Measurements from ENCODE around the gene ITGA3. TPM values are rescaled to one million over a fixed set of nuclear protein-coding genes. Genes with fewer than 3 reads are reported as not detected.

ITGA3 gene
- total RNA-seq, 2 experiments from 2014 or later: 2.3 to 2.4 TPM

DNA sequence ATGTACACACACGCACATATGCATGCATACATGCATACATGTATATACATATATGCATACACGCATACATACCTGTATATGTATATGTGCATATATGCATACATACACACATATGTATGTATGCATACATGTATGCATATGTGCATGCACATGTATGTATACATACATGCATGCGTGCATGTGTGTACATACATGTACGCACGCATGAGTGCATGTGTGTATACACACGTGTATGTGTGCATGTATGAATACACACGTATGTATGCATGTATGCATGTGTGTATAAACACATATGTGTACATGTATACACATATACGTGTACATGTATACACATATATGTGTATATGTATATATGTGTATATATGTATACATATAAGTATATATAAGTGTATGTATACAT, 32.4 kb upstream of the ITGA3 start:
- H3K4me3 Mint-ChIP-seq: no peak overlapping the region
- H3K4me1 ChIP-seq (ENCODE audit: insufficient read depth, low read length): peaks cover 12% of the 10 kb centered on the region
- POLR2A ChIA-PET: no interaction called here
- H3K27ac ChIP-seq (ENCODE audit: low read depth in 1 of 2, low read length in 2 of 2): no peak overlapping the region
- CTCF ChIA-PET: no interaction called here
- no peaks in the 10 kb centered on the region for H3K9me3 Mint-ChIP-seq
- H3K36me3 Mint-ChIP-seq (ENCODE audit: low read depth): no peaks in the 10 kb centered on the region
- ATAC-seq (ENCODE audit: poor library complexity) (no peak), DNase-seq (no peak)
- intact Hi-C loops (cut with DNase I, micrococcal nuclease): loop anchor here in 1 of 2 experiments (10.0 kb wide), 1 partner anchor 271 kb away; no protein-coding TSS in a partner anchor
- TF ChIP-seq, protein P1, sequence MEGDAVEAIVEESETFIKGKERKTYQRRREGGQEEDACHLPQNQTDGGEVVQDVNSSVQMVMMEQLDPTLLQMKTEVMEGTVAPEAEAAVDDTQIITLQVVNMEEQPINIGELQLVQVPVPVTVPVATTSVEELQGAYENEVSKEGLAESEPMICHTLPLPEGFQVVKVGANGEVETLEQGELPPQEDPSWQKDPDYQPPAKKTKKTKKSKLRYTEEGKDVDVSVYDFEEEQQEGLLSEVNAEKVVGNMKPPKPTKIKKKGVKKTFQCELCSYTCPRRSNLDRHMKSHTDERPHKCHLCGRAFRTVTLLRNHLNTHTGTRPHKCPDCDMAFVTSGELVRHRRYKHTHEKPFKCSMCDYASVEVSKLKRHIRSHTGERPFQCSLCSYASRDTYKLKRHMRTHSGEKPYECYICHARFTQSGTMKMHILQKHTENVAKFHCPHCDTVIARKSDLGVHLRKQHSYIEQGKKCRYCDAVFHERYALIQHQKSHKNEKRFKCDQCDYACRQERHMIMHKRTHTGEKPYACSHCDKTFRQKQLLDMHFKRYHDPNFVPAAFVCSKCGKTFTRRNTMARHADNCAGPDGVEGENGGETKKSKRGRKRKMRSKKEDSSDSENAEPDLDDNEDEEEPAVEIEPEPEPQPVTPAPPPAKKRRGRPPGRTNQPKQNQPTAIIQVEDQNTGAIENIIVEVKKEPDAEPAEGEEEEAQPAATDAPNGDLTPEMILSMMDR (IDR thresholded peaks at IDR 0.05): no peak
- peaks cover 12 to 23% of the 10 kb centered on the region in 2 experiments for H3K27me3 ChIP-seq (ENCODE audit: control insufficient read depth in 1 of 2, insufficient read depth in 2 of 2, low read length in 2 of 2)
- H3K4me3 ChIP-seq (ENCODE audit: low read length): no peak overlapping the region
- H3K36me3 ChIP-seq (ENCODE audit: insufficient read depth, low read length): no peaks in the 10 kb centered on the region
- no peaks in the 10 kb centered on the region for H3K9me3 ChIP-seq (ENCODE audit: control insufficient read depth in 1 of 2, insufficient read depth in 1 of 2, low read length in 2 of 2)
- no peak overlapping the region for H3K27ac Mint-ChIP-seq
- H3K27me3 Mint-ChIP-seq: peaks cover 38% of the 10 kb centered on the region
- H3K4me1 Mint-ChIP-seq (ENCODE audit: low read depth): peaks cover 11% of the 10 kb centered on the region

DNA sequence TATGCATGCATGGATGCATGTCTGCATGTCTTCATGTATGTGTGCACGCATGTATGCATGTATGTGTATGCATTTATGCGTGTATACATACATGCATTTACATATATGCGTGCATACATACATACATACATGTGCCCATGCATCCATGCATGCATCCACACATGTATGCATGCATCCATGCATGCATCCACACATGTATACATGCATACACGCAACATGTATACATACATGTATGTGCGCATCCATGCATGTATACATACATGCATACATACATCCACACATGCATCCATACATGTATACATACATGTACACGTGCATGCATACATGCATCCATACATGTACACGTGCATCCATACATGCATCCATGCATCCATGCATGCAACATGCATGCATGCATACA, 31.1 kb upstream of the ITGA3 start:
- Histone ChIP-seq H3K27me3 (ENCODE audit: control insufficient read depth in 1 of 2, insufficient read depth in 2 of 2, low read length in 2 of 2) (peaks cover 16 to 20% of the 10 kb centered on the region in 2 experiments), H3K9me3 (ENCODE audit: control insufficient read depth in 1 of 2, insufficient read depth in 1 of 2, low read length in 2 of 2) (no peaks in the 10 kb centered on the region), H3K4me3 (ENCODE audit: low read length) (no peak overlapping the region), H3K27ac (ENCODE audit: low read depth in 1 of 2, low read length in 2 of 2) (no peak overlapping the region), H3K36me3 (ENCODE audit: insufficient read depth, low read length) (no peaks in the 10 kb centered on the region), H3K4me1 (ENCODE audit: insufficient read depth, low read length) (peaks cover 12% of the 10 kb centered on the region)
- intact Hi-C loops (cut with DNase I, micrococcal nuclease): loop anchor here (5.0 to 10.0 kb wide), 2 partner anchors 270 to 272 kb away; no protein-coding TSS in a partner anchor
- no peak for ATAC-seq (ENCODE audit: poor library complexity)
- no peak for DNase-seq
- ChIA-PET CTCF (interaction anchor here (6.3 kb wide), 1 partner anchor 62 kb away, joined by 41 read pairs; no protein-coding TSS in a partner anchor), POLR2A (interaction anchor here (1.0 kb wide), 1 partner anchor 63 kb away, joined by 4 read pairs; no protein-coding TSS in a partner anchor)
- Mint-ChIP-seq H3K4me1 (ENCODE audit: low read depth) (peaks cover 11% of the 10 kb centered on the region), H3K27ac (no peak overlapping the region), H3K27me3 (peaks cover 39% of the 10 kb centered on the region), H3K36me3 (ENCODE audit: low read depth) (no peaks in the 10 kb centered on the region), H3K9me3 (no peaks in the 10 kb centered on the region), H3K4me3 (no peak overlapping the region)
- TF ChIP-seq, protein P1 (IDR thresholded peaks at IDR 0.05): no peak

DNA sequence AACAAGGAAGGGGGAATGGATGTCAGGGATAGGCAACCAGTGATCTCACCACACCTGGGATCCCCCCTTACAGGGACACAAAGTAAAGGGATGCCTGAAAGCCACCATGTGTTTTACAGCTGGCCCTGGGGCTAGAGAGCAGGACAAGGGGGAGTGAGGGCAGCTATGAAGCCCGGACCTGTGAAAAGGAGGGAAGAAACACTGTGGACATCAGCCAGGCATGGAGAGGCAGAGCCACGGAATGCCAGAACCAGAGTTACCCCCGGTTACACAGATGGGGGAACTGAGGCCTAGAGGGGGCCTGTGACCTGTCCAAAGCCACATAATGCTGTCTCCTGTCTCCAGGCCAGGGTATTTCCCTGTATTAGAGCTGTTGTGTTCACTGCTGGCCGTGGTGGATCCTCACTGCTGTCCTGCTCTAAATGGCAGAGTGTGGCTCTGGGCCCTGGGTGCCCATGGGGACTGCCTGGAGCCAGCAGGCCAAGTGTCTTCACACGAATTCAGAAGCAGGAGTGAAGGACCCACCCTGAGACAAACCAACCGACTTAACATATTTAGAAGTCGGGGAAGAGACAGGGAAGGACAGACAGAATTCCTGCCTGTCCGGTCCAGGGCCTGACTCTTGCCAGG, 29.7 kb upstream of the ITGA3 start:
- Histone ChIP-seq H3K4me3 (ENCODE audit: low read length) (no peak overlapping the region), H3K9me3 (ENCODE audit: control insufficient read depth in 1 of 2, insufficient read depth in 1 of 2, low read length in 2 of 2) (no peaks in the 10 kb centered on the region), H3K36me3 (ENCODE audit: insufficient read depth, low read length) (no peaks in the 10 kb centered on the region), H3K27me3 (ENCODE audit: control insufficient read depth in 1 of 2, insufficient read depth in 2 of 2, low read length in 2 of 2) (peaks cover 16 to 20% of the 10 kb centered on the region in 2 experiments), H3K27ac (ENCODE audit: low read depth in 1 of 2, low read length in 2 of 2) (no peak overlapping the region), H3K4me1 (ENCODE audit: insufficient read depth, low read length) (peaks cover 12% of the 10 kb centered on the region)
- ChIA-PET CTCF (interaction anchor here (2.1 to 6.3 kb wide), 2 partner anchors 61 to 68 kb away, joined by 7 to 41 read pairs; no protein-coding TSS in a partner anchor), POLR2A (no interaction called here)
- H3K4me3 Mint-ChIP-seq: no peak overlapping the region
- H3K27ac Mint-ChIP-seq: no peak overlapping the region
- DNase-seq (no peak), ATAC-seq (ENCODE audit: poor library complexity) (no peak)
- intact Hi-C loops (cut with DNase I, micrococcal nuclease): loop anchor here (1.0 to 10.0 kb wide), 4 partner anchors 31 to 271 kb away; partner anchors contain the start of gene ITGA3 (in 2 of the 2)
- TF ChIP-seq, protein P1 (IDR thresholded peaks at IDR 0.05): no peak
- no peaks in the 10 kb centered on the region for H3K9me3 Mint-ChIP-seq
- peaks cover 11% of the 10 kb centered on the region for H3K4me1 Mint-ChIP-seq (ENCODE audit: low read depth)
- H3K36me3 Mint-ChIP-seq (ENCODE audit: low read depth): no peaks in the 10 kb centered on the region
- peaks cover 45% of the 10 kb centered on the region for H3K27me3 Mint-ChIP-seq

Measured in CD4-positive, alpha-beta T cell (primary cell).